Esophagus muscularis mucosa (tissue), 4 donors: ENCODE results near the gene CALML4. TPM values are rescaled to one million over a fixed set of nuclear protein-coding genes. Genes with fewer than 3 reads are reported as not detected.
A peak's percentile ranks its signal among the peaks of the same experiment; 100 is the strongest.

ENCODE experiments used
- DNase-seq: peaks from one replicate; pipeline ENCODE4 v3.0.0-alpha.2; 2017; ENCODE audit errors: extremely low spot score
- H3K27ac ChIP-seq, 4 donors: fragments of 200-600 bp; sonication (generic); replicated peaks in 1 of 4; 1 replicate in 3 of 4; 2 replicates in 1 of 4; pipeline ENCODE4 v1.5.1; 2016 to 2019; ENCODE audit warnings: mild to moderate bottlenecking in 1 of 4
- H3K27me3 ChIP-seq, 4 donors: fragments of 200-600 bp; sonication (generic); one replicate each; pipeline versions ENCODE4 v1.5.1 to v1.6.0; 2016 to 2019
- H3K36me3 ChIP-seq, 4 donors: fragments of 200-600 bp; sonication (generic); one replicate each; pipeline ENCODE4 v1.5.1; 2016 to 2019
- H3K4me1 ChIP-seq, 4 donors: fragments of 200-600 bp; sonication (generic); one replicate each; pipeline ENCODE4 v1.5.1; 2016 to 2019
- H3K4me3 ChIP-seq, 4 donors: fragments of 200-600 bp; sonication (generic); 1 replicate in 2 of 4; 2 replicates in 2 of 4; pipeline ENCODE4 v1.5.1; 2016 to 2019; ENCODE audit warnings: mild to moderate bottlenecking in 4 of 4, moderate library complexity in 1 of 4
- H3K9me3 ChIP-seq, 4 donors: fragments of 200-600 bp; sonication (generic); 1 replicate in 3 of 4; 2 replicates in 1 of 4; pipeline ENCODE4 v1.5.1; 2016 to 2019
- EP300 ChIP-seq: sonication (generic); formaldehyde crosslinking; IDR thresholded peaks from one replicate; pipeline ENCODE4 v1.6.1; 2017; ENCODE audit warnings: antibody characterized with exemption
- POLR2A ChIP-seq: fragments of 450-650 bp; IDR thresholded peaks from one replicate; pipeline ENCODE4 v1.6.1; 2017; ENCODE audit warnings: antibody characterized with exemption, moderate library complexity, mild to moderate bottlenecking, low read depth
- POLR2AphosphoS5 ChIP-seq, 2 donors: sonication (generic); formaldehyde crosslinking; IDR thresholded peaks; one replicate each; pipeline ENCODE4 v1.6.1; 2017; ENCODE audit warnings: antibody characterized with exemption in 2 of 2
- WGBS: methylation state at CpG from one replicate; pipeline ENCODE4 v1.1.5; 2018; 5-methylcytosine and 5-hydroxymethylcytosine counted together
- intact Hi-C: fragments of 100-400 bp; cut with DNase I; formaldehyde crosslinking; loops from one replicate; pipeline ENCODE4 v1.15.1; 2023
- total RNA-seq, 4 donors: library from RNA; depleted of rRNA; stranded (reverse); fragments of >200 nt; gene quantifications; one replicate each; pipeline versions ENCODE4 v1.1.0 to v1.2.1, GENCODE V29; 2016
- TF ChIP-seq, protein P1 (sequence below), 3 experiments: fragments of 200-600 bp in 2 of 3; fragments of 450-650 bp in 1 of 3; sonication (generic) in 2 of 3; IDR thresholded peaks; one replicate each; pipeline ENCODE4 v1.5.1; 2017 to 2019; ENCODE audit warnings: antibody characterized with exemption in 3 of 3, mild to moderate bottlenecking in 2 of 3, moderate library complexity in 1 of 3

CALML4 gene
- total RNA-seq, 4 donors from 2014 or later = 14.2 to 45.8 (median 32.1) TPM

DNA sequence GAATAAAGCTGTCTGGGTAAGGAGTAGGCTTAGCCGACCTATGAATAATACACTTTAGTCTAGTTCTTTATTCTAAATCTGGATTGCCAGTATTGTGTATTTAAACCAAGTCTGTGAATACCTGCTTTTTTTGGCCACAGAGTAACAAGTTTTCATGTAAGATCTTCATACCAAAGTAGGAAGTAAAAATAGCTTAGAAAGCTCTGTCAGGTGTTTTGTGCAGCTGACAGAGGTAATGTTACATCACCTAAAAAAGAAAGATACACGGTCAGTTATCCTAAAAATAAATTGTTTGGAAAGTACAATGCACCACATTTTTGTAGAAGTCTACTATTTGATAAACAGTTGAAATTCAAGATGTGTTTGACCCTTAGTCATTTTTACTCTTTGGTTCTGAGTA is 16.5 kb downstream of the CALML4 start:
- intact Hi-C loops = no loop called here
- Histone ChIP-seq H3K4me3 (peak overlapping the region in 1 of 4 donors; percentile 23), H3K27ac (peak overlapping the region; percentile 76 to 86 (median 82)), H3K4me1 (peaks cover 25 to 90% (median 71%) of the 10 kb centered on the region in 4 donors), H3K9me3 (no peaks in the 10 kb centered on the region), H3K27me3 (no peaks in the 10 kb centered on the region), H3K36me3 (peaks cover 0 to 42% (median 35%) of the 10 kb centered on the region in 4 donors)
- WGBS = 44% methylated on average over 2 of the region's 2 CpGs
- TF ChIP-seq POLR2AphosphoS5 (IDR thresholded peaks at IDR 0.05) (no peak), EP300 (no peak), POLR2A (no peak)
- TF ChIP-seq, protein P1, sequence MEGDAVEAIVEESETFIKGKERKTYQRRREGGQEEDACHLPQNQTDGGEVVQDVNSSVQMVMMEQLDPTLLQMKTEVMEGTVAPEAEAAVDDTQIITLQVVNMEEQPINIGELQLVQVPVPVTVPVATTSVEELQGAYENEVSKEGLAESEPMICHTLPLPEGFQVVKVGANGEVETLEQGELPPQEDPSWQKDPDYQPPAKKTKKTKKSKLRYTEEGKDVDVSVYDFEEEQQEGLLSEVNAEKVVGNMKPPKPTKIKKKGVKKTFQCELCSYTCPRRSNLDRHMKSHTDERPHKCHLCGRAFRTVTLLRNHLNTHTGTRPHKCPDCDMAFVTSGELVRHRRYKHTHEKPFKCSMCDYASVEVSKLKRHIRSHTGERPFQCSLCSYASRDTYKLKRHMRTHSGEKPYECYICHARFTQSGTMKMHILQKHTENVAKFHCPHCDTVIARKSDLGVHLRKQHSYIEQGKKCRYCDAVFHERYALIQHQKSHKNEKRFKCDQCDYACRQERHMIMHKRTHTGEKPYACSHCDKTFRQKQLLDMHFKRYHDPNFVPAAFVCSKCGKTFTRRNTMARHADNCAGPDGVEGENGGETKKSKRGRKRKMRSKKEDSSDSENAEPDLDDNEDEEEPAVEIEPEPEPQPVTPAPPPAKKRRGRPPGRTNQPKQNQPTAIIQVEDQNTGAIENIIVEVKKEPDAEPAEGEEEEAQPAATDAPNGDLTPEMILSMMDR (IDR thresholded peaks at IDR 0.05) = no peak
- no peak for DNase-seq

DNA sequence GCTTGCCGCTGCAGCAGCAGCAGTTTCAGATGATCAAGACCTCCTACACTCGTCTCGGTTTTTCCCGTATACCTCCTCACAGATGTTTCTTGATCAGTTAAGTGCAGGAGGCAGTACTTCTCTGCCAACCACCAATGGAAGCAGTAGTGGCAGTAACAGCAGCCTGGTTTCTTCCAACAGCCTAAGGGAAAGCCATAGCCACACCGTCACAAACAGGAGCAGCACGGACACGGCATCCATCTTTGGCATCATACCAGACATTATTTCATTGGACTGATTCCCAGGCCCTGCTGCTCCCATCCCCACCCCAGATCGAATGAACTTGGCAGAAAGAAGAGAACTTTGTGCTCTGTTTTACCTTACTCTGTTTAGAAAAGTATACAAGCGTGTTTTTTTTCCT is 17.6 kb downstream of the CALML4 start:
- 13% methylated on average over 9 of the region's 9 CpGs for WGBS

DNA sequence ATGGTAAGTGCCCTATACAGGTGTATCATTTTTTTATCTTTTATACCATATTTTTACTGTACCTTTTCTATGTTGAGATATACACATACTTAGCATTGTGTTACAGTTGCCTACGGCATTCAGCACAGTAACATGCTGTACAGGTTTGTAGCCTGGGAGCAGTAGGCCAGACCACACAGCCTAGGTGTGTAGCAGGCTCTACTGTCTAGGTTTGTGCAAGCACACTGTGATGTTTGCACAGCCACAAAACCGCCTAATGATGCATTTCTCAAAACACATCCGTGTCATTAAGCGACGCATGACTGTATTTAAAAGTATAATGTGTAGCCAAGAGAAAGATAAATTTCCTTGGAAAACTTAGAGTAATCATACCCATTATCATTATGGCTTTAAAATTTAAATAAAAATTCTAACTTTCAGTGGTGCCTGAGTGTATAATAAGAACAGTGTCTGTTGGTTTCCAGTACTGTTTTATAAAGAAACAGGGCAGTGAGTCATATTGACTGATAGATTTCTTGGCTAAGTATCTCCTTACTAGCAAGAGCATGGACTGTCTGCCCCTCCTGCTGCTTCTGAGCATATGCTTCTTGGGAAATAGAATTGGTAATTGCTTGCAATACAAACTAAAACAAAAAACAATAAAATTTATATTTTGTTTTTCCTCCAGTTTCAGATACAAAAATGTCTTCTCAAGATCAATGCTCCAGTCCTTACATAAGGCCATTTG is 18.3 kb downstream of the CALML4 start:
- DNase-seq = no peak
- intact Hi-C loops = no loop called here
- Histone ChIP-seq H3K27me3 (no peaks in the 10 kb centered on the region), H3K27ac (peak overlapping the region; percentile 76 to 86 (median 82)), H3K9me3 (no peaks in the 10 kb centered on the region), H3K4me3 (peak overlapping the region in 2 of 4 donors; percentile 23 to 24), H3K4me1 (peaks cover 25 to 75% (median 56%) of the 10 kb centered on the region in 4 donors), H3K36me3 (peaks cover under 1 to 45% (median 32%) of the 10 kb centered on the region in 4 donors)
- 51% methylated on average over 5 of the region's 5 CpGs for WGBS
- TF ChIP-seq POLR2A (no peak), POLR2AphosphoS5 (IDR thresholded peaks at IDR 0.05) (peak in 1 of 2 donors; percentile 38), EP300 (no peak)
- TF ChIP-seq, protein P1 (IDR thresholded peaks at IDR 0.05) = no peak

More for the DNA sequence above, 17.6 kb downstream of the CALML4 start:
- Histone ChIP-seq H3K4me3 (peak overlapping the region; percentile 19 to 34 (median 24)), H3K36me3 (peaks cover 0 to 42% (median 33%) of the 10 kb centered on the region in 4 donors), H3K27me3 (no peaks in the 10 kb centered on the region), H3K4me1 (peaks cover 25 to 83% (median 64%) of the 10 kb centered on the region in 4 donors), H3K27ac (peak overlapping the region; percentile 76 to 86 (median 82)), H3K9me3 (no peaks in the 10 kb centered on the region)
- peak; percentile 59 to 72 for TF ChIP-seq POLR2AphosphoS5 (IDR thresholded peaks at IDR 0.05)
- TF ChIP-seq, protein P1 (IDR thresholded peaks at IDR 0.05) = no peak
- intact Hi-C loops = no loop called here
- no peak for DNase-seq

DNA sequence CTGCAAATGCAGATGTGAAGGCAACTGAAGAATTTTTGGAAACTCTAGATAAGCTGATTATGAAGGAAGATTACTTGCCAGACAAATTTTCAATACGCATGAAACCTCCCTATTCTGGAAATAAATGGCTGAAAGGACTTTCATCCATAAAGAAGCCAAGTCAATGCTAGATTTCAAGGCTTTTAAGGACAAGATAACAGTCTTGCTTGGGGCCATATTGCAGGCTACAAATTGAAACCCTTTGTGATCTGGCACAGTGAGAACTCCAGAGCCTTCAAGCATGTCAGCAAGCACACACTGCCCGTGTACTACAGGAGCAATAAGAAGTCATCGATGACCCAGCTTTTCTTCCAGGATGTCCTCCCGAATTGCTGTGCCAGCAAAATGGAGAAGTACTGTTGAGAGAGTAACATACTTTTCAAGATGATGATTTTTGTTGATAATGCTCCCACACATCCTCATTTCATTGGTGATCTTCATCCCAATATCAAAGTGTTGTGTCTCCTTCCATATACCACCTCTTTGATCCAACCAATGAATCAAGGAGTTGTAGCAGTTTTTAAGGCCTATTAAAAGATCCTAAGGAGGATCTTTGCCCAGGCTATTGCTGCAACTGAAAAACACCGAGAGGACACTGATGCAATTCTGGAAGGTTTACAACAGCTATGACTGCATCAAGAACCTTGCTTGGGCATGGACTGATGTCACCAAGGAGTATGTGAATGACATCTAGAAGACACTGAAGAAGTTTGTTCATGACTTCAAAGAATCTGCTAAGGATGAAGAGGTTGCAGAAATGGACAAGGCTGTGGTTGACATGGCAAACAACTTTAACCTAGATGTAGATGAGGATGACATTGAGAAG is 20.3 kb downstream of the CALML4 start:
- TF ChIP-seq POLR2A = no peak
- TF ChIP-seq POLR2AphosphoS5 (IDR thresholded peaks at IDR 0.05) = no peak
- TF ChIP-seq, protein P1 (IDR thresholded peaks at IDR 0.05) = no peak
- Histone ChIP-seq H3K27me3 (no peaks in the 10 kb centered on the region), H3K4me1 (peaks cover 25 to 57% (median 48%) of the 10 kb centered on the region in 4 donors), H3K9me3 (no peaks in the 10 kb centered on the region), H3K27ac (peak overlapping the region in 3 of 4 donors; percentile 31 to 84 (median 79)), H3K4me3 (no peak overlapping the region), H3K36me3 (peaks cover 9 to 56% (median 45%) of the 10 kb centered on the region in 4 donors)
- no peak for DNase-seq
- intact Hi-C loops = no loop called here
- 92% methylated on average over 5 of the region's 5 CpGs for WGBS
